ENCODE results near the gene DPM3.

- TF ChIP-seq CTCF (conservative IDR thresholded peaks at IDR 0.05 in 1 of 2, IDR thresholded peaks at IDR 0.05 in 1 of 2; ENCODE audit: extremely low read depth in 1 of 2, insufficient read depth in 1 of 2, low read depth in 1 of 2, low read length in 2 of 2) (no peak), EZH2 (IDR thresholded peaks at IDR 0.05; ENCODE audit: borderline replicate concordance, low read length) (no peak)
These were observed 32.7 kb downstream of the DPM3 start for GRCh38 chr1:155107309-155108264.
